Bronchus fibroblast of lung (primary cell): ENCODE results near the gene OTOS. TPM values are rescaled to one million over a fixed set of nuclear protein-coding genes. Genes with fewer than 3 reads are reported as not detected.

Experiments
- total RNA-seq: library from RNA; depleted of rRNA; stranded (reverse); fragments of >200 nt; gene quantifications from 2 replicates; pipeline ENCODE4 v1.2.3, GENCODE V29; 2015

OTOS gene
- total RNA-seq = not detected in 2 replicates

GRCh38 chr2:240140511-240140910 is at the start of gene OTOS:
TSS of gene OTOS (minus strand) at chr2:240140658. CDS start at chr2:240140326, 332 bp downstream.

DNA sequence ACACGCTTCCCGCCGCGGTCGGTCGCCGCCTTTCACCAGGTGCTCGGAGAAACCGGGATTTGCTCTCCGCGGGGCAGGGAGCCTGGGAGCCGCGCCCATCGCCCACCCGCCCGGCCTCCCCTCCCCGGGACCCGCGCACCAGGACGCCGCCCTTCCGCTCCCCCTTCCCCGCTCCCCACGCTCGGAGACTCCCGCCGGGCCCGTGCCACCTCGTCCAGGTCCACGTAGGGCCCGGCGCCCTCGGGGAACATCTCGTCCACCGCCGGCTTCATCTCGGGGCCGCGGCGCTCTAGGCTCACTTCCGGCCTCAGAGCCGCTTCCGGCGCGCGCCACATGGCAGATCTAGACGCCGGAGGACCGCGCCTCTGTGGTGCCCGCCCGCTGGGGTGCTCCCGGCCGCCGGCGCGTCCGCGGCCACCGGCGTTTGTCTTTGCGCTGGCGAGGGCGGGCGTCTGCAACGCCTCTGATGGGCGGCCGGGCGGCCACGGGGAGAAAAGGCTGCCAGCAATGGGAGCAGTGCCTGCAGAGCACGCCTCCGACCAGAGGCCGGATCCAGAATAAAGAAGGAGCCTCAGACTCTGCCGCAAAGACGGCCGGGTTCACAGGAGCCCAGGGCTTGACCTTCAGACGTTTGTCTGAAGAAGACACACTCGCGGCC is 4.3 kb downstream of the OTOS start, which contains the start of gene COPS9:
Gene COPS9 (minus strand): TSS at position 293 of the 658 bp plus-strand sequence. CDS start 21 bp downstream, at position 272.

Other genes starting within 250 kb of the OTOS start
- gene NDUFA10, start 115.3 kb downstream of the OTOS start, total RNA-seq = 198 and 219 TPM in 2 replicates
- not detected in 2 replicates for gene OR6B2, start 110.2 kb downstream of the OTOS start, total RNA-seq
- gene OR6B3, start 87.1 kb downstream of the OTOS start, total RNA-seq = not detected in 2 replicates
- gene COPS9, start 4.4 kb downstream of the OTOS start, total RNA-seq = 197 and 206 TPM in 2 replicates